GM12874 (cell line): ENCODE data around the gene KRT78.

Experiments
- TF ChIP-seq, protein P1 (sequence below): IDR thresholded peaks from 2 replicates; pipeline ENCODE4 v1.5.1; 2011; ENCODE audit warnings: low read depth, mild to moderate bottlenecking, control low read depth, low read length, moderate library complexity; ENCODE audit not compliant: insufficient read depth

The KRT78 gene

DNA sequence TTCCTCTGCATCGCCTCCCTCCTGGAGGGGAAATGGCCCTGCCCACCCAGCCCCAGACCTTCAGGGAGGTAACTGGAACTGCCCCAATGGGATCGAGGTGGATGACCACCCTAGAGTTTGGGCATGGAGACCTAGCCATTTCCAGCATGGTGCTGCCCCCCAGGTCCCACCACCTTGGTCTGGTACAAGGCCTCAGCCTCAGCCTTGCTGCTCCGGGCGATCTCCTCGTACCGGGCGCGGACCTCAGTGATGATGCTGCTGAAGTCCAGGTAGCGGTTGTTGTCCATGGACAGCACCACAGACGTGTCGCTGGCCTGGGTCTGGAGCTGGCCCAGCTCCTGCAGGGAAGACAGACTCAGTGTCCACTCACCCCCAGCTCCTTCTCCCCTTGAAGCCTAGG lies 4.4 kb downstream of the KRT78 start:
- TF ChIP-seq, protein P1, sequence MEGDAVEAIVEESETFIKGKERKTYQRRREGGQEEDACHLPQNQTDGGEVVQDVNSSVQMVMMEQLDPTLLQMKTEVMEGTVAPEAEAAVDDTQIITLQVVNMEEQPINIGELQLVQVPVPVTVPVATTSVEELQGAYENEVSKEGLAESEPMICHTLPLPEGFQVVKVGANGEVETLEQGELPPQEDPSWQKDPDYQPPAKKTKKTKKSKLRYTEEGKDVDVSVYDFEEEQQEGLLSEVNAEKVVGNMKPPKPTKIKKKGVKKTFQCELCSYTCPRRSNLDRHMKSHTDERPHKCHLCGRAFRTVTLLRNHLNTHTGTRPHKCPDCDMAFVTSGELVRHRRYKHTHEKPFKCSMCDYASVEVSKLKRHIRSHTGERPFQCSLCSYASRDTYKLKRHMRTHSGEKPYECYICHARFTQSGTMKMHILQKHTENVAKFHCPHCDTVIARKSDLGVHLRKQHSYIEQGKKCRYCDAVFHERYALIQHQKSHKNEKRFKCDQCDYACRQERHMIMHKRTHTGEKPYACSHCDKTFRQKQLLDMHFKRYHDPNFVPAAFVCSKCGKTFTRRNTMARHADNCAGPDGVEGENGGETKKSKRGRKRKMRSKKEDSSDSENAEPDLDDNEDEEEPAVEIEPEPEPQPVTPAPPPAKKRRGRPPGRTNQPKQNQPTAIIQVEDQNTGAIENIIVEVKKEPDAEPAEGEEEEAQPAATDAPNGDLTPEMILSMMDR: no peak

DNA sequence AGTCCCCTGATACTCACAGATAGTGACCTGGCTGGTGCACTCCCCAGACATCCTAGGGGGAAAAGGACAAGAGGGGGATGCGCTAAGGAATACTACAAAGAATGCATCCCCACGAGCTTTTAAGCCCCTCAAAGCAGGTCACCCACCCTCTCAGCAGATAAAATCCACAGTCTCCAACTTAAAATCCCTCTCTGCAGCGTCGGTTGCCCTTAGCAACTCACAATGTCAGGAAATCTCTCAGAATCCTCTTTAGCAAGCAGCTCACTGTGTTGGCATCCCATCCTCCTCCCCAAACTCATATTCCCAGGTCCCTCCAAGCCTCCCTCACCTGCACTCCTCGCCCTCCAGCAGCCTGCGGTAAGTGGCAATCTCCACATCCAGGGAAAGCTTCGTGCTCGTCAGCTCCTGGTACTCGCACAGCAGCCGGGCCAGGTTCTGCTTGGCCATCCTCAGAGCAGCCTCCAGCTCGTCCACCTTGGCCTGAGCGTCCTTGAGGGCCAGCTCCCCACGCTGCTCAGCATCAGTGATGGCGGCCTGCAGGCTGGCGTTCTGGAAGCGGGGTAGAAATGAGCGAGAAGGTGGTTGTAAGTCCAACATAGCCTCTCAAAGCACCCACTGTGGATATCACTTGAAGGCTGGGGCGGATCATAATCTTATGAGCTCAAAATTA lies 9.2 kb downstream of the KRT78 start:
- TF ChIP-seq, protein P1: no peak

DNA sequence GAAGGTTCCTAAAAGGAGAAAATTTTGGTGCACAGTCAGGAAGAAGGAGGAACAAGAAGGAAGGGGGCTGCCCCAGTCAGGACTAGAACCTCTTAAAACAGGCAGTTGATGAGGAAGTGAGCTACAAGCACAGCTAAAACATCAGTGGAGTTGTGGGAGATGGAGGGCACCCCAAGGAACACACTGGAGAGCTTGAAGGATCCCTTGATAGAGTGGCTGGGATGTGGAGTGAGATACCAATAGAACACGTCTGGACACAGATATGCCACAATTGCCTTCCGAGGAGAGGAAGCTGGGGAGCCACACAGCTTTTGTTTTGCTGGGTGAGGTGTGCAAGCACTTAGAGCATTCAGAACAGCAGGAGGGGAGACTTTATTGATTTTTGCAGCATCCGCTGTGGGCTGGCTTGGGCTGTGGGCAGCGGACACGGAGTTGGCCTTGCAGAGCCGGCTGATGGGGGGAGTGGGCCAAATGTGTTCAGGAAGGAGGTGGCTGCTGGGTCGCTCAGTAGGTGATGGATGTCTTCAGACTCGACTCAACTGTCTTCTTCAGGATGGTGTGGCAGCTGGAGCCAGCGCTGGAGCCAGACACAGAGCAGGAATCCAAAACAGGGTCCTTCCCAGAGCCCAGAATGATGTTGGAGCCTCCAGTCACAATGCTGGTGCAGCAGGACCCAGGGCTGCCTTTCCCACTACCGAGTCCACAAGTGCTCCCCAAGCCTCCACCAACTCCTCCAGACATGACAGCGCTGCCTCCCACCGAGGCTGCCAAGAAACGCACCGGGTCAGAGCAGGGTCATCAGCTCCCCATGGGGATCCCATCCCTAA lies 10.0 kb downstream of the KRT78 start:
- TF ChIP-seq, protein P1: no peak

DNA sequence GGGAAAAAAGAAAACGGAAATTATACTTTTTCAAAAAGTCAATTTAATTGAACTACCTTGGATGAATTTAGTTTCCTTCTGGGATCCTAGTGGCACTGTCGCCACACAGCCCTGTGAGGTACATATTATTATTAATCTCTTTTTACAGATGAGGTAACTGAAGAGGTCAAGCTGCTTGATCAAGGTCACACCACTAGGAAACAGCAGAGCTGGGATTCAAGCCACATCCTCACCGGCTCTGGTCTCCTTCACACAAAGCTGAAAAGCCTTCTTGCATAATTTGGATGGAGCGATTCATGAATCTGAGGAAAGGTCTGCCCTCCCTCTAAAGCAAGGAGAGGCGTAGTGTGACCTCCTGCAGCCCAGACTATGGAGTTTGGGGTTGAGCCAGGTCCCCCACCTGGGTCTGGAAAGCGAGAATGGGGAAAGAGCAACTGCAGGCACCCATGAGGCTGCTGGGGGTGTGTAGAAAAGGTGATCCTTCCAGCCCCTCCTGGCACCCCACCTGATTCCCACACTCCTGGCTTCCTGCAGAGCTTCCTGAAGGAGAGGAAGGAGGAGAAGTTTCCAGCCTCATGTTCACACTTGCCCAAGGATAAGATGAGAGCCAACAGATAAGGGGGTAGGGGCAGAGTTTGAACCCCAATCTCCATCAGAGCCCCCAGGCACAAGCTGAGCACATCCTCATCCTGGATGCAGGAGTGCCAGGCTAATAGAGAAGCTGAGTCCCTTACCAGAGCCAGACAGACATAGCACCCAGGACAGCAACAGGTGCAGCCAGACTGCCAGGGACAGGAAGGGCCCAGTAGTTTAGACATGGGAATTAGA lies 10.8 kb downstream of the KRT78 start:
- TF ChIP-seq, protein P1: no peak

DNA sequence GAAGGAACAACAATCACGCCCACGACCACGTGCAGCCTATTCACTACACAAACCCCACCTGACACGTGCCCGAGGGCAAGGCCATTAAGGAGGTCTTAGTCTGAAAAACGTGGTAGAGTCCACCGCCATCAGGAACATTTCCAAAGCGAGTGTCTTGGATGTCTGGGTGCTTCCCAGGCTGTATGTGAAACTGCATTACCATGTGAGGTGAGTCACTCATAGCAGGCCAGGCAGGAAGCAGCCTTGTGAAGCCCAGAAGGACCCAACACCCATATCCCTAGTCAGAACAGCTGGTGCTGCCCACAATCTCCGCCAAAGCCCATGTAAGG lies 11.4 kb downstream of the KRT78 start:
- TF ChIP-seq, protein P1: no peak

DNA sequence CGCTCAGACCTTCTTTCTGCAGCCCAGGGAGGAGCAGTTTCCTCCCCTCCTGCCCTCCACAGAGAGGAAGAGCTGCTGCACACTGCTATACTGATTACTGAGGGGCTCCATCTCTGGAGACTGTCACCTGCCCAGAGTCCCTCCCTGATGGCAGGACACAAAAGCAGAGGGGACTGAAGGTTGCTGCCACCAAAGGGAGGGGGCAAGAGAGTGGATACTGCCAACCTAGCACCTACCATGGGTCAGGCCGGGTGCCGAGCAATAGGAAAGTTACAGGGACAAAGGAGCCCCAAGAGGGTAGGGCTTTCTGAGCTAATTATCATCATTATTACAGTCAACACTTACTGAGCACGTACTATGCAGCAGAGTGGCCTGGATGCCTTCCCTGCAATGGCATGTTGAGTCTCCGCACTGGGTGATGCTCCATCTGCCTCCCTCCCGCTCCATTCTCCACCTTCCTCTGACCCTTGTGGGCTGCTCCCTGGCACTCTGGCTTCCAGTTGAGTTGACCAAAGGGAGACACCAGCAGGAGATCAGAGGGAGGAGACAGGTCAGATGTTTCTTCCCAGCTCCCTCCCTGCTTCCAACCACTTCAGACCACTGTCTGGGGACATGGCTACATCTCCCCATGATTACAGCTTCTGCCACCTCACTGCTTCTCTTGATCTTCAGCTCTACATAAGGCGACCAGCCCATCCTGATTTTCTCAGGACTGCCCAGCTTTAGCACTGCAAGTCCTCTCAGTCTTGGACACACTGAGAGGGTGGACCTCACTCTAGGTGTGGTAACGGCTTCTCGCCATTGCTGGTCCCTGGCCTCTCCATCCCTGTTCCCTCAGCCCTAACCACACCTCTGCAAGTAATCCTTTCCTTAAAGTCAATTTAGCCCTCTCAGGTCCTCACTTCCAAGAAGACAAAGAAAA lies 12.0 kb downstream of the KRT78 start:
- TF ChIP-seq, protein P1: no peak
